Activated B cell treated with CpG ODN at 0.5 μM for 24 hours (primary cell): ENCODE results near the gene ELP5. TPM values are rescaled to one million over a fixed set of nuclear protein-coding genes. Genes with fewer than 3 reads are reported as not detected.

Experiments used
- ATAC-seq: fragments of 200-7000 bp; cut with Tn5 transposase; one replicate; pipeline ENCODE4 v1.10.0; 2021; ENCODE audit warnings: low read depth, mild to moderate bottlenecking, moderate library complexity
- CTCF ChIA-PET: fragments of 350-600 bp; sonication (Branson Sonifier 250); formaldehyde crosslinking; loops from one replicate; lab custom pipeline; 2021; ENCODE audit warnings: antibody characterized with exemption; lab: Charles Lee
- POLR2A ChIA-PET: fragments of 350-600 bp; sonication (Branson Sonifier 250); formaldehyde crosslinking; loops from one replicate; lab custom pipeline; 2021; ENCODE audit warnings: antibody characterized with exemption; lab: Charles Lee
- DNase-seq: peaks from one replicate; pipeline ENCODE4 v3.0.0; 2022
- H3K27ac Mint-ChIP-seq: one replicate; pipeline ENCODE4 v1.8.0; 2020; ENCODE audit warnings: mixed read lengths
- H3K27me3 Mint-ChIP-seq: one replicate; pipeline ENCODE4 v1.8.0; 2021; ENCODE audit warnings: mixed read lengths
- H3K36me3 Mint-ChIP-seq: one replicate; pipeline ENCODE4 v1.8.0; 2021; ENCODE audit warnings: low read depth, mixed read lengths
- H3K4me1 Mint-ChIP-seq: one replicate; pipeline ENCODE4 v1.8.0; 2021; ENCODE audit warnings: mixed read lengths
- H3K4me3 Mint-ChIP-seq: one replicate; pipeline ENCODE4 v1.8.0; 2020; ENCODE audit warnings: mild to moderate bottlenecking, mixed read lengths
- H3K9me3 Mint-ChIP-seq: one replicate; pipeline ENCODE4 v1.8.0; 2020; ENCODE audit warnings: mixed read lengths
- CTCF ChIP-seq: fragments of 200-600 bp; IDR thresholded peaks from one replicate; pipeline ENCODE4 v1.8.0; 2022; ENCODE audit warnings: antibody characterized with exemption, mild to moderate bottlenecking
- intact Hi-C: fragments of 100-400 bp; cut with micrococcal nuclease; formaldehyde crosslinking; loops from one replicate; pipeline ENCODE4 v1.15.1; 2024
- total RNA-seq: library from RNA; stranded (reverse); gene quantifications from 2 replicates; pipeline ENCODE4 v1.2.3, GENCODE V29; 2022

Gene ELP5
- total RNA-seq, 1 donor from 2014 or later: 49.2 TPM

- H3K4me1 Mint-ChIP-seq: peaks cover 24% of the 10 kb centered on the region
- no peaks in the 10 kb centered on the region for H3K36me3 Mint-ChIP-seq
- no peak for ATAC-seq
- ChIA-PET CTCF (interaction anchor here (1.0 kb wide), 1 partner anchor 11 kb away, joined by 3 read pairs; the partner anchor contains the start of gene SLC2A4), POLR2A (interaction anchor here (0.7 to 1.4 kb wide), 2 partner anchors 34 to 37 kb away, joined by 3 to 7 read pairs; partner anchors contain the start of gene NEURL4)
- H3K27ac Mint-ChIP-seq: no peak overlapping the region
- H3K27me3 Mint-ChIP-seq: peaks cover 32% of the 10 kb centered on the region
- H3K4me3 Mint-ChIP-seq: no peak overlapping the region
- H3K9me3 Mint-ChIP-seq: no peaks in the 10 kb centered on the region
- intact Hi-C loops: no loop called here
- no peak for TF ChIP-seq CTCF
- no peak for DNase-seq
Observed at GRCh38 chr17:7292729-7293128, 40.7 kb downstream of the ELP5 start.

- intact Hi-C loops: no loop called here
- H3K36me3 Mint-ChIP-seq: no peaks in the 10 kb centered on the region
- H3K27ac Mint-ChIP-seq: no peak overlapping the region
- TF ChIP-seq CTCF: no peak
- ChIA-PET CTCF (interaction anchor here (1.0 kb wide), 1 partner anchor 12 kb away, joined by 3 read pairs; the partner anchor contains the start of gene SLC2A4), POLR2A (interaction anchor here (1.0 to 1.4 kb wide), 3 partner anchors 21 to 36 kb away, joined by 3 to 4 read pairs (median 4); partner anchors contain the start of gene NEURL4)
- no peak overlapping the region for H3K4me3 Mint-ChIP-seq
- ATAC-seq: no peak
- no peaks in the 10 kb centered on the region for H3K9me3 Mint-ChIP-seq
- H3K27me3 Mint-ChIP-seq: peaks cover 28% of the 10 kb centered on the region
- no peak for DNase-seq
- H3K4me1 Mint-ChIP-seq: peaks cover 24% of the 10 kb centered on the region
Observed at GRCh38 chr17:7293159-7293558, 41.1 kb downstream of the ELP5 start.

- H3K9me3 Mint-ChIP-seq: no peaks in the 10 kb centered on the region
- POLR2A ChIA-PET: interaction anchor here (1.0 to 1.4 kb wide), 3 partner anchors 20 to 36 kb away, joined by 3 to 4 read pairs (median 4); partner anchors contain the start of gene NEURL4
- DNase-seq (no peak), ATAC-seq (no peak)
- no peak overlapping the region for H3K27ac Mint-ChIP-seq
- intact Hi-C loops: no loop called here
- H3K27me3 Mint-ChIP-seq: peaks cover 25% of the 10 kb centered on the region
- H3K4me3 Mint-ChIP-seq: peak overlapping the region; percentile 57
- CTCF ChIA-PET: no interaction called here
- peaks cover 24% of the 10 kb centered on the region for H3K4me1 Mint-ChIP-seq
- H3K36me3 Mint-ChIP-seq: no peaks in the 10 kb centered on the region
- TF ChIP-seq CTCF: no peak
Observed at GRCh38 chr17:7293816-7294613, 42.0 kb downstream of the ELP5 start.

GRCh38 chr17:7294614-7295153 is 42.7 kb downstream of the ELP5 start, which contains the start of gene YBX2:
Gene YBX2 (minus strand): TSS chr17:7294639. CDS start chr17:7294500, 139 bp downstream.
- Mint-ChIP-seq H3K27ac (no peak within 1 kb of the TSS), H3K4me1 (peaks cover 24% of the 10 kb centered on the region), H3K4me3 (peak within 1 kb of the TSS; percentile 70), H3K27me3 (peaks cover 25% of the 10 kb centered on the region), H3K36me3 (no peaks in the 10 kb centered on the region), H3K9me3 (no peaks in the 10 kb centered on the region)
- ChIA-PET CTCF (no interaction called here), POLR2A (no interaction called here)
- intact Hi-C loops: loop anchor here (5.0 kb wide), 1 partner anchor 32 kb away; the partner anchor contains the start of gene CLDN7
- DNase-seq (peak; percentile 64), ATAC-seq (peak; percentile 76)
- no peak for TF ChIP-seq CTCF
